ENCODE results near the gene ENPP3.

Gene ENPP3

DNA sequence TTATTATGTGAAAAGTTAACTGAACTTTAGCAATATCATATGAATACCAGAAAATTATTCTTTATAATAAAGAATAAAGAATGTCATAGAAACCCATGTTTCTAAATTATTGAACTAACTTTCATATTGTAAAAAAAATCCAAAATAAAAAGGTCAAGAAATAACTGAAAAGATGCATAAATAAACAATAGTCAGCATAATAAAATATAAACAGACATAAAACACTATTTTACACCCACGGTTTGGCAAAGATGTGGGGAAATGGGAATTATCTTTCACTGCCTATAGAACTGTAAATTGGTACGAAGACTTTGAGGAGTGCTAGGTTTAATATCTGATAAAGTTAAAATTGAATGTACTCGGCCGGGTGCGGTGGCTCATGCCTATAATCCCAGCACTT, 108.4 kb downstream of the ENPP3 start (continued):
- TF ChIP-seq EGR2 (tag by site-specific recombination; IDR thresholded peaks at IDR 0.05; ENCODE audit: low read depth) (no peak), ZNF404 (tag by site-specific recombination; IDR thresholded peaks at IDR 0.05) (no peak), ZFP37 (tag by site-specific recombination; IDR thresholded peaks at IDR 0.05) (no peak), ZNF701 (tag by site-specific recombination; IDR thresholded peaks at IDR 0.05) (no peak)
- TF ChIP-seq, protein P1, sequence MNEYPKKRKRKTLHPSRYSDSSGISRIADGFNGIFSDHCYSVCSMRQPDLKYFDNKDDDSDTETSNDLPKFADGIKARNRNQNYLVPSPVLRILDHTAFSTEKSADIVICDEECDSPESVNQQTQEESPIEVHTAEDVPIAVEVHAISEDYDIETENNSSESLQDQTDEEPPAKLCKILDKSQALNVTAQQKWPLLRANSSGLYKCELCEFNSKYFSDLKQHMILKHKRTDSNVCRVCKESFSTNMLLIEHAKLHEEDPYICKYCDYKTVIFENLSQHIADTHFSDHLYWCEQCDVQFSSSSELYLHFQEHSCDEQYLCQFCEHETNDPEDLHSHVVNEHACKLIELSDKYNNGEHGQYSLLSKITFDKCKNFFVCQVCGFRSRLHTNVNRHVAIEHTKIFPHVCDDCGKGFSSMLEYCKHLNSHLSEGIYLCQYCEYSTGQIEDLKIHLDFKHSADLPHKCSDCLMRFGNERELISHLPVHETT (tag by site-specific recombination; IDR thresholded peaks at IDR 0.05): no peak
- TF ChIP-seq, protein P2, sequence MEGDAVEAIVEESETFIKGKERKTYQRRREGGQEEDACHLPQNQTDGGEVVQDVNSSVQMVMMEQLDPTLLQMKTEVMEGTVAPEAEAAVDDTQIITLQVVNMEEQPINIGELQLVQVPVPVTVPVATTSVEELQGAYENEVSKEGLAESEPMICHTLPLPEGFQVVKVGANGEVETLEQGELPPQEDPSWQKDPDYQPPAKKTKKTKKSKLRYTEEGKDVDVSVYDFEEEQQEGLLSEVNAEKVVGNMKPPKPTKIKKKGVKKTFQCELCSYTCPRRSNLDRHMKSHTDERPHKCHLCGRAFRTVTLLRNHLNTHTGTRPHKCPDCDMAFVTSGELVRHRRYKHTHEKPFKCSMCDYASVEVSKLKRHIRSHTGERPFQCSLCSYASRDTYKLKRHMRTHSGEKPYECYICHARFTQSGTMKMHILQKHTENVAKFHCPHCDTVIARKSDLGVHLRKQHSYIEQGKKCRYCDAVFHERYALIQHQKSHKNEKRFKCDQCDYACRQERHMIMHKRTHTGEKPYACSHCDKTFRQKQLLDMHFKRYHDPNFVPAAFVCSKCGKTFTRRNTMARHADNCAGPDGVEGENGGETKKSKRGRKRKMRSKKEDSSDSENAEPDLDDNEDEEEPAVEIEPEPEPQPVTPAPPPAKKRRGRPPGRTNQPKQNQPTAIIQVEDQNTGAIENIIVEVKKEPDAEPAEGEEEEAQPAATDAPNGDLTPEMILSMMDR (tag by site-specific recombination; IDR thresholded peaks at IDR 0.05): no peak

DNA sequence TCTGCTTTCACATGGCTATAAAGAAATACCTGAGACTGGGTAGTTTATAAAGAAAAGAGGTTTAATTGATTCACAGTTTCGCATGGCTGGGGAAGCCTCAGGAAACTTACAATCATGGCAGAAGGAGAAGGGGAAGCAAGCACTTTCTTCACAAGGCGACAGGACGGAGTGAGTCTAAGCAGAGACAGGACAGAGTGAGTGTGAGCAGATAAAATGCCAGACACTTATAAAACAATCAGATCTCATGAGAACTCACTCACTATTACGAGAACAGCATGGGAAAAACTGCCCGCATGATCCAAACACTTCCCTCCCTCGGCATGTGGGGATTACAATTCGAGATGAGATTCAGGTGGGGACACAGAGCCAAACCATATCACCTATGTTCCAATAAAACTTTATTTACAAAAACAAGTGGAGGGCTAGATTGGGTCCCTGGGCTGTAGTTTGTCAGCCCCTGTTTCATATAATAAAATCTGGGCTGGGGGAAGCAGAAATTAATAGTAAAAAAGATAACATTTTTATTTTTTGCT, 110.8 kb downstream of the ENPP3 start:
- Histone ChIP-seq H3K27ac (ENCODE audit: extremely low read depth, low read depth, low read length) (no peak overlapping the region), H3K4me1 (ENCODE audit: control insufficient read depth, insufficient read depth, low read length) (peaks cover 10% of the 10 kb centered on the region), H3K4me3 (ENCODE audit: low read depth, low read length) (no peak overlapping the region), H3K9me3 (ENCODE audit: control insufficient read depth, insufficient read depth, low read depth, low read length) (no peaks in the 10 kb centered on the region), H3K36me3 (ENCODE audit: control insufficient read depth in 2 of 2, insufficient read depth in 1 of 2, low read length in 2 of 2) (no peaks in the 10 kb centered on the region)
- ChIA-PET CTCF (interaction anchor here (0.7 kb wide), 1 partner anchor 13 kb away, joined by 5 read pairs; no protein-coding TSS in a partner anchor), POLR2A (no interaction called here)
- TF ChIP-seq ZNF302 (tag by site-specific recombination; IDR thresholded peaks at IDR 0.05; ENCODE audit: low read depth) (no peak), ZSCAN30 (tag by site-specific recombination; IDR thresholded peaks at IDR 0.05) (no peak), ZNF600 (tag by site-specific recombination; IDR thresholded peaks at IDR 0.05) (no peak), ZNF585B (tag by site-specific recombination; IDR thresholded peaks at IDR 0.05) (no peak), ZNF211 (tag by site-specific recombination; IDR thresholded peaks at IDR 0.05; ENCODE audit: low read depth) (no peak), YY2 (tag by site-specific recombination; IDR thresholded peaks at IDR 0.05) (no peak), SP2 (tag by site-specific recombination; IDR thresholded peaks at IDR 0.05) (no peak), ZNF626 (tag by site-specific recombination; IDR thresholded peaks at IDR 0.05) (no peak), ZNF623 (tag by site-specific recombination; IDR thresholded peaks at IDR 0.05) (no peak), ZEB2 (tag by site-specific recombination; IDR thresholded peaks at IDR 0.05) (no peak), ZNF10 (tag by site-specific recombination; IDR thresholded peaks at IDR 0.05) (no peak), ZNF544 (tag by site-specific recombination; IDR thresholded peaks at IDR 0.05) (no peak)
- TF ChIP-seq, protein P3, sequence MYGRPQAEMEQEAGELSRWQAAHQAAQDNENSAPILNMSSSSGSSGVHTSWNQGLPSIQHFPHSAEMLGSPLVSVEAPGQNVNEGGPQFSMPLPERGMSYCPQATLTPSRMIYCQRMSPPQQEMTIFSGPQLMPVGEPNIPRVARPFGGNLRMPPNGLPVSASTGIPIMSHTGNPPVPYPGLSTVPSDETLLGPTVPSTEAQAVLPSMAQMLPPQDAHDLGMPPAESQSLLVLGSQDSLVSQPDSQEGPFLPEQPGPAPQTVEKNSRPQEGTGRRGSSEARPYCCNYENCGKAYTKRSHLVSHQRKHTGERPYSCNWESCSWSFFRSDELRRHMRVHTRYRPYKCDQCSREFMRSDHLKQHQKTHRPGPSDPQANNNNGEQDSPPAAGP (tag by site-specific recombination; IDR thresholded peaks at IDR 0.05): no peak
- TF ChIP-seq, protein P4, sequence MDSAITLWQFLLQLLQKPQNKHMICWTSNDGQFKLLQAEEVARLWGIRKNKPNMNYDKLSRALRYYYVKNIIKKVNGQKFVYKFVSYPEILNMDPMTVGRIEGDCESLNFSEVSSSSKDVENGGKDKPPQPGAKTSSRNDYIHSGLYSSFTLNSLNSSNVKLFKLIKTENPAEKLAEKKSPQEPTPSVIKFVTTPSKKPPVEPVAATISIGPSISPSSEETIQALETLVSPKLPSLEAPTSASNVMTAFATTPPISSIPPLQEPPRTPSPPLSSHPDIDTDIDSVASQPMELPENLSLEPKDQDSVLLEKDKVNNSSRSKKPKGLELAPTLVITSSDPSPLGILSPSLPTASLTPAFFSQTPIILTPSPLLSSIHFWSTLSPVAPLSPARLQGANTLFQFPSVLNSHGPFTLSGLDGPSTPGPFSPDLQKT (IDR thresholded peaks at IDR 0.05; ENCODE audit: borderline replicate concordance, low read depth, low read length): no peak
- TF ChIP-seq, protein P5, sequence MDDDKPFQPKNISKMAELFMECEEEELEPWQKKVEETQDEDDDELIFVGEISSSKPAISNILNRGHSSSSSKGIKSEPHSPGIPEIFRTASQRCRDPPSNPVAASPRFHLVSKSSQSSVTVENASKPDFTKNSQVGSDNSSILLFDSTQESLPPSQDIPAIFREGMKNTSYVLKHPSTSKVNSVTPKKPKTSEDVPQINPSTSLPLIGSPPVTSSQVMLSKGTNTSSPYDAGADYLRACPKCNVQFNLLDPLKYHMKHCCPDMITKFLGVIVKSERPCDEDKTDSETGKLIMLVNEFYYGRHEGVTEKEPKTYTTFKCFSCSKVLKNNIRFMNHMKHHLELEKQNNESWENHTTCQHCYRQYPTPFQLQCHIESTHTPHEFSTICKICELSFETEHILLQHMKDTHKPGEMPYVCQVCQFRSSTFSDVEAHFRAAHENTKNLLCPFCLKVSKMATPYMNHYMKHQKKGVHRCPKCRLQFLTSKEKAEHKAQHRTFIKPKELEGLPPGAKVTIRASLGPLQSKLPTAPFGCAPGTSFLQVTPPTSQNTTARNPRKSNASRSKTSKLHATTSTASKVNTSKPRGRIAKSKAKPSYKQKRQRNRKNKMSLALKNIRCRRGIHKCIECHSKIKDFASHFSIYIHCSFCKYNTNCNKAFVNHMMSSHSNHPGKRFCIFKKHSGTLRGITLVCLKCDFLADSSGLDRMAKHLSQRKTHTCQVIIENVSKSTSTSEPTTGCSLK (tag by site-specific recombination; IDR thresholded peaks at IDR 0.05): no peak
- TF ChIP-seq, protein P6, sequence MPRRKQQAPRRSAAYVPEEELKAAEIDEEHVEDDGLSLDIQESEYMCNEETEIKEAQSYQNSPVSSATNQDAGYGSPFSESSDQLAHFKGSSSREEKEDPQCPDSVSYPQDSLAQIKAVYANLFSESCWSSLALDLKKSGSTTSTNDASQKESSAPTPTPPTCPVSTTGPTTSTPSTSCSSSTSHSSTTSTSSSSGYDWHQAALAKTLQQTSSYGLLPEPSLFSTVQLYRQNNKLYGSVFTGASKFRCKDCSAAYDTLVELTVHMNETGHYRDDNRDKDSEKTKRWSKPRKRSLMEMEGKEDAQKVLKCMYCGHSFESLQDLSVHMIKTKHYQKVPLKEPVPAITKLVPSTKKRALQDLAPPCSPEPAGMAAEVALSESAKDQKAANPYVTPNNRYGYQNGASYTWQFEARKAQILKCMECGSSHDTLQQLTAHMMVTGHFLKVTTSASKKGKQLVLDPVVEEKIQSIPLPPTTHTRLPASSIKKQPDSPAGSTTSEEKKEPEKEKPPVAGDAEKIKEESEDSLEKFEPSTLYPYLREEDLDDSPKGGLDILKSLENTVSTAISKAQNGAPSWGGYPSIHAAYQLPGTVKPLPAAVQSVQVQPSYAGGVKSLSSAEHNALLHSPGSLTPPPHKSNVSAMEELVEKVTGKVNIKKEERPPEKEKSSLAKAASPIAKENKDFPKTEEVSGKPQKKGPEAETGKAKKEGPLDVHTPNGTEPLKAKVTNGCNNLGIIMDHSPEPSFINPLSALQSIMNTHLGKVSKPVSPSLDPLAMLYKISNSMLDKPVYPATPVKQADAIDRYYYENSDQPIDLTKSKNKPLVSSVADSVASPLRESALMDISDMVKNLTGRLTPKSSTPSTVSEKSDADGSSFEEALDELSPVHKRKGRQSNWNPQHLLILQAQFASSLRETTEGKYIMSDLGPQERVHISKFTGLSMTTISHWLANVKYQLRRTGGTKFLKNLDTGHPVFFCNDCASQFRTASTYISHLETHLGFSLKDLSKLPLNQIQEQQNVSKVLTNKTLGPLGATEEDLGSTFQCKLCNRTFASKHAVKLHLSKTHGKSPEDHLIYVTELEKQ (tag by site-specific recombination; IDR thresholded peaks at IDR 0.05; ENCODE audit: borderline replicate concordance): no peak
